Measurements from ENCODE around the gene NCAM2. TPM values are rescaled to one million over a fixed set of nuclear protein-coding genes. Genes with fewer than 3 reads are reported as not detected.
A peak's percentile ranks its signal among the peaks of the same experiment; 100 is the strongest.

Gene NCAM2
- total RNA-seq, 2 experiments from 2014 or later = not detected

DNA sequence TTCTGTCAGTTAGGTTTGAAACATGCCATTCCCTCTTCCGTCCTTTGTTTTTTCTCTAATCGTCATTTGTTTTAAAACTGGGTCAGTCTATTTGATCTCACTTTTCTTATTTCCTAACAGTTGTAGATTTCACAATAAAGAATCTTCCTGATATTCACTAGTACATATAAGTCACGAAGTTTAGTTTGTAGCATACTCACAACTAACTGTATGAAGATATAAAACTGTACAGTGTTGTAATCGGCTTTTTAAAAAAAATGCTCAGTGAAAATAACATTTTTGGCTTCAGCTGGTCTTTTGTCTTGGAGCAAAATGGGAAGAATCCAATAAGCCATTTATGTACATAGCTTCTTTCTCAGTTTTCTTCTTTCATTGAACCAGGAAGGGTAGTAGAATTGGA lies 78.3 kb downstream of the NCAM2 start:
- Mint-ChIP-seq H3K27ac (no peak overlapping the region), H3K4me1 (ENCODE audit: low read depth) (no peaks in the 10 kb centered on the region), H3K27me3 (ENCODE audit: low read depth) (no peaks in the 10 kb centered on the region), H3K36me3 (ENCODE audit: low read depth) (no peaks in the 10 kb centered on the region), H3K4me3 (no peak overlapping the region), H3K9me3 (no peaks in the 10 kb centered on the region)
- DNase-seq = no peak
- intact Hi-C loops (cut with micrococcal nuclease) = no loop called here
- CTCF ChIA-PET = interaction anchor here (0.6 kb wide), 1 partner anchor 47 kb away, joined by 6 read pairs; no protein-coding TSS in a partner anchor

DNA sequence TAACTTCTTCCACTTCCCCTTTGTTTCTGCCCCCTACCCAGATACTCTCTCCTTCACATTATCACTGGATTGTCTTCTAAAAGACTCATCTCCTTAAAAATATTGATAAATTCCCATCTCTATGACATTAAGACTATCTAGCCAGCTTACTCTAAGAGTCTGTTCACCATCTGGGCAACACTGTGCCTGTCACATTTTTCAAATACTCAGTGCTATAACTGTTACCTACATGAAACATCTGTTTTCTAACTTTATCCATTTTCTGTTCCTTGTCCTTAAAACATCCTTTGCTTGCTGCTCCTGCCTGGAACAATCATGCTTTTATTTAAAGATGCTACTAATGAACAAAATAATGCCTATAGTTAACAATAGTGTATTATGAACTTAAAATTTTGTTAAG lies 81.4 kb downstream of the NCAM2 start:
- no peak overlapping the region for H3K4me3 Mint-ChIP-seq
- DNase-seq = no peak
- no peaks in the 10 kb centered on the region for H3K4me1 Mint-ChIP-seq (ENCODE audit: low read depth)
- CTCF ChIA-PET = no interaction called here
- no peaks in the 10 kb centered on the region for H3K27me3 Mint-ChIP-seq (ENCODE audit: low read depth)
- intact Hi-C loops (cut with micrococcal nuclease) = no loop called here
- no peak overlapping the region for H3K27ac Mint-ChIP-seq
- no peaks in the 10 kb centered on the region for H3K36me3 Mint-ChIP-seq (ENCODE audit: low read depth)
- no peaks in the 10 kb centered on the region for H3K9me3 Mint-ChIP-seq

DNA sequence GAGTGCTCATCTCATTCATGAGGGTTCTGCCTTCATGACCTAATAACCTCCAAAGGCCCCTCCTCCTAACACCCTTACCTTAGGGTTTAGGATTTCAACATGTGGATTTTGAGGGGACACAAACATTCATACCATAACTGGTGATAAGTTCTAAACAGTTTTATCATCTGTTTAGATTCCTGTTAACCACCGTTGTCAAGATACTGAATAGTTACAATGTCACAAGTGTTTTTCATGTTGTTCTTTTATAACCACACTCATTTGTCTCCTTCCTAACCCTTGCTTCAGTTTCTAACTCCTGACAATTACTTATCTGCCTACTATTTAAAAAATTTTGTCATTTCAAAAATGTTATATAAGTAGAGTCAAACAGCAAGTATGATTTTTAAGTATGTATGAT lies 86.0 kb downstream of the NCAM2 start:
- Mint-ChIP-seq H3K9me3 (no peaks in the 10 kb centered on the region), H3K27me3 (ENCODE audit: low read depth) (no peaks in the 10 kb centered on the region), H3K27ac (no peak overlapping the region), H3K36me3 (ENCODE audit: low read depth) (no peaks in the 10 kb centered on the region), H3K4me1 (ENCODE audit: low read depth) (no peaks in the 10 kb centered on the region), H3K4me3 (no peak overlapping the region)
- intact Hi-C loops (cut with micrococcal nuclease) = no loop called here
- no peak for DNase-seq
- CTCF ChIA-PET = no interaction called here

DNA sequence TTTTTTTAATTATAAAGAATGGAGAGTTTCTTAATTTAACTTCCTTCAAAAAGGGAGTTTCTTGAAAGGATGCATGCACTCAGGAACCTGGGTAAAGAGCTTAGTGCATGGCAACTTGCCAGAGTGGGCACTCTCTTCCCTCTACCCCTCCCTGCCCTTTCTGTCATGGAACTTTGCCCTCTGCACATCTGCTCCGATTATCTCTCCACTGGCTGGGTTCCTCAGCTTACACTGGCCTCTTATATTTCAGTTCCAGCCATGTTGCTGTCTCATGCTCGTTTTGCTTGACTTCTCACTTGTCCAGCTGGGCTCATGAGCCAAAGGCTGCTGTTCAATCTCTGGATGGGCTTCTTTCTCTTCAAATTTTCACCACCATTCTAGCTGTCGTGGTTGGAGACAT lies 87.0 kb downstream of the NCAM2 start:
- H3K36me3 Mint-ChIP-seq (ENCODE audit: low read depth) = no peaks in the 10 kb centered on the region
- no peak overlapping the region for H3K27ac Mint-ChIP-seq
- H3K4me1 Mint-ChIP-seq (ENCODE audit: low read depth) = no peaks in the 10 kb centered on the region
- H3K27me3 Mint-ChIP-seq (ENCODE audit: low read depth) = no peaks in the 10 kb centered on the region
- CTCF ChIA-PET = no interaction called here
- DNase-seq = no peak
- H3K4me3 Mint-ChIP-seq = no peak overlapping the region
- intact Hi-C loops (cut with micrococcal nuclease) = no loop called here
- no peaks in the 10 kb centered on the region for H3K9me3 Mint-ChIP-seq

DNA sequence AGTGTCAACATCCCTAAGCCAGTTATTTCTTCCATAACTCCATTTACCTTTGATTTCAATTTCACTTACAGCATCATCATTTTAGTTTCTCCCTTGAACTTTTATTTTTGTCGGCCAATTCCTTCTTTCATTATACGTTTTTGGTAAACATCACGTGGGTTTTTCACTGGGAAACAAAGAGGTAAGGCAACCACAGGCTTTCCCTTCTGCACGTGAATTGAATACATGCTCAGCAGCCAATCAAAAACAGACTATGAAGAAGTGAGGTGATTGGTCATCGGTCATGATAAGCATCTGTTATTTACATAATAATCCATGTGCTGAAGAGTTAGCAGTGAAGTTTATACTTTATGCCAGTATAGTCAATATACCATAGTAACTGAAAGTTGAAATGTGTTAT lies 98.7 kb downstream of the NCAM2 start:
- intact Hi-C loops (cut with micrococcal nuclease) = no loop called here
- H3K4me3 Mint-ChIP-seq = no peak overlapping the region
- CTCF ChIA-PET = no interaction called here

DNA sequence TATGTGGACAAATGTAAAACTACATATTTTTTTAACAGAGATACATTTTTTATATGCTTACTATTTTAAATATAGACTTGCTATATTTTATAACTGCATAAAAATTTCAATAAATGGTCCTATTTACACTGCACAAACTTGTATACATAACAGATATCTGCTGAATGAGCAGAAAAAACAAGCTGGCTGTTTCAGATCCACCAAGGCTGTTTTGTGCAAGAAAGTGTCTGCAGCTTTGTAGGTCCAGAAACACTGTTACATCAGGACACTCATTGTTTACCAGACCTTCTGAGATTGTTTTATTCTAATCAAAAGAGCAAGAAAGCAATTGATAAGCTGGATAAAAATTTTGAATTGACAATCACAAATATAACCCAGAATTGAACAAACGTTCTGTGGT lies 99.3 kb downstream of the NCAM2 start:
- CTCF ChIA-PET = no interaction called here
- no peak overlapping the region for H3K4me3 Mint-ChIP-seq
- intact Hi-C loops (cut with micrococcal nuclease) = no loop called here
- no peak for DNase-seq
- H3K9me3 Mint-ChIP-seq = no peaks in the 10 kb centered on the region
- H3K36me3 Mint-ChIP-seq (ENCODE audit: low read depth) = no peaks in the 10 kb centered on the region
- H3K4me1 Mint-ChIP-seq (ENCODE audit: low read depth) = no peaks in the 10 kb centered on the region
- H3K27me3 Mint-ChIP-seq (ENCODE audit: low read depth) = no peaks in the 10 kb centered on the region
- H3K27ac Mint-ChIP-seq = no peak overlapping the region

More for the DNA sequence above, 98.7 kb downstream of the NCAM2 start:
- no peaks in the 10 kb centered on the region for H3K27me3 Mint-ChIP-seq (ENCODE audit: low read depth)
- H3K9me3 Mint-ChIP-seq = no peaks in the 10 kb centered on the region
- DNase-seq = no peak
- no peaks in the 10 kb centered on the region for H3K4me1 Mint-ChIP-seq (ENCODE audit: low read depth)
- H3K36me3 Mint-ChIP-seq (ENCODE audit: low read depth) = no peaks in the 10 kb centered on the region
- H3K27ac Mint-ChIP-seq = no peak overlapping the region

DNA sequence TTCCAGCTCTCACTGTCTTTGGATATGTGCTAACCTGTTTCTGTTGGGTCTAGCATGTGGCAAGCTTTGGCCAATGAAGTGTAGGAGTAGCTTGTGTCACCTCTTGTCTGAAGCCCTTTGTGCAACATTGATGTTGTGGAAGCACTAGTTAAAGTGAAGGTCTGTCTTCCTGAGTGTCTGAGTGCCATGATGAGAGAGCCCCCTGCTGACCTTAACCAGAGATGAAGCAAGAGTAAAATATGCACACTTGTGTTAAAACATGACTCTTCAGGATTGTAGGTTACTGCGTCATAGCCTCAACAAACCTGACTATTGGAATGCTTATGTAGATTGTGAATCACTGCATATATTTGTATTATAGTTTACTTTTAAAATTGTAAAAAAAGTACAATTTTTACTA lies 103.7 kb downstream of the NCAM2 start:
- intact Hi-C loops (cut with micrococcal nuclease) = loop anchor here (1.0 kb wide), 2 partner anchors 99 to 103 kb away; no protein-coding TSS in a partner anchor
- Mint-ChIP-seq H3K9me3 (no peaks in the 10 kb centered on the region), H3K36me3 (ENCODE audit: low read depth) (no peaks in the 10 kb centered on the region), H3K27me3 (ENCODE audit: low read depth) (no peaks in the 10 kb centered on the region), H3K27ac (no peak overlapping the region), H3K4me1 (ENCODE audit: low read depth) (no peaks in the 10 kb centered on the region), H3K4me3 (no peak overlapping the region)
- DNase-seq = peak; percentile 5
- CTCF ChIA-PET = interaction anchor here (0.8 kb wide), 1 partner anchor 104 kb away, joined by 3 read pairs; the partner anchor contains the start of gene NCAM2

DNA sequence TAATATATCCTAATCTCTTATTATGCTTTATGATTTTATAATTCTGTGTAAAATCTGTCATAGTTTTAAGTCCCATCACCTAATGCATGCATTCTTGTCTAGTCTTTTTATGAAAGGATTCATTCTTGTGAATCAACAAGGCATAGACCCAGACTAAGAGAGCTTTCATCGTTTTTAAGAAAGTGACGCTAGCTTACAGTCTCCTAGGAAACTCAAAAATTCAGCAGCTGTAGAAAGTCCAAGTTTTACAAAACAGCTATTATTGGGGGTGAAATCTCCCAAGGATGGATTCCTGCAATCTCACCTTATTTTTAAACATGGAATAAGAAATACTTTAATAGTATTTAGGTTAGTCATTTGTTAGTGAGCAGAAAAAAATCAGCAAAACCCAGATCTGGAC lies 104.7 kb downstream of the NCAM2 start:
- H3K27me3 Mint-ChIP-seq (ENCODE audit: low read depth) = no peaks in the 10 kb centered on the region
- CTCF ChIA-PET = no interaction called here
- H3K27ac Mint-ChIP-seq = no peak overlapping the region
- H3K4me3 Mint-ChIP-seq = no peak overlapping the region
- H3K4me1 Mint-ChIP-seq (ENCODE audit: low read depth) = no peaks in the 10 kb centered on the region
- intact Hi-C loops (cut with micrococcal nuclease) = loop anchor here (1.0 kb wide), 1 partner anchor 104 kb away; no protein-coding TSS in a partner anchor
- no peak for DNase-seq
- no peaks in the 10 kb centered on the region for H3K9me3 Mint-ChIP-seq
- no peaks in the 10 kb centered on the region for H3K36me3 Mint-ChIP-seq (ENCODE audit: low read depth)

DNA sequence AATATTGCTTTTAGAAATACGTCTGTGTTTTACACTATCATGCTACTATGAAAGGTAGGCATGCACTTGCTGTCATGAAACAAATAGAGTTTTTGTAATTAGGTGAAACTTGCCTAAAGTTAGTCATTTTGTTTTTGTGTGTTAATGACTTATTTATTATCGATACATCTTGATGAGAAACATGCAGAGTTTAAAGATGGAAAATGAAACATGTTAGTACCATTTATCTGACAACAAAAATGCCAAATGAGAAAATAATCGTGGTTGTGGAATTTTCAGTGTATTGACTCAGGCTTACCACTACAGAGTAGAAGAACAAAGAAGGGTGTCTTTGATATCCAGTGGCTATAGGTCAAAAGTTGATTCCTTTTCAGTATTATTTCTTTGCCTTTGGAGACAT lies 105.5 kb downstream of the NCAM2 start:
- no peaks in the 10 kb centered on the region for H3K27me3 Mint-ChIP-seq (ENCODE audit: low read depth)
- intact Hi-C loops (cut with micrococcal nuclease) = no loop called here
- H3K4me3 Mint-ChIP-seq = no peak overlapping the region
- no peak overlapping the region for H3K27ac Mint-ChIP-seq
- CTCF ChIA-PET = no interaction called here
- H3K36me3 Mint-ChIP-seq (ENCODE audit: low read depth) = no peaks in the 10 kb centered on the region
- no peaks in the 10 kb centered on the region for H3K9me3 Mint-ChIP-seq
- no peak for DNase-seq
- no peaks in the 10 kb centered on the region for H3K4me1 Mint-ChIP-seq (ENCODE audit: low read depth)

DNA sequence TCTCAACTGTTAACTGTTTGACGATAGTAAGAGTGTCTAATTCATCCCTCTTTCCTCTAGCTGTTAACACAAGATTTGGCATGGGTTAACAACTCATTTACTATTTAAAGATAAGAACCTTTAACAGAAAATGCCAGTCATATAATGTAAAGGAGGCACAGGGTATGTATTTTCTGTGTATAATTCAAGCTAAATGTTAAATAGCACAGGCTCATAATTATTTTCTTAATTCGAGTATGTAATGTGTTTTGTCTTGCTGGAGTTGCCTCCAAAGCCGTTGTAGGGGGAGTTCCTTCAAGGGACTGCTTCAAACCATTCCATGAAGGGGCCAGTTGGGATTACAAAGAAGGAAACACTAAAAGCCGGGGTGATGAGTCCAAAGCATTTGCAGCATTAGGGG lies 111.5 kb downstream of the NCAM2 start:
- CTCF ChIA-PET = no interaction called here
- Mint-ChIP-seq H3K36me3 (ENCODE audit: low read depth) (no peaks in the 10 kb centered on the region), H3K4me1 (ENCODE audit: low read depth) (no peaks in the 10 kb centered on the region), H3K4me3 (no peak overlapping the region), H3K27me3 (ENCODE audit: low read depth) (no peaks in the 10 kb centered on the region), H3K9me3 (no peaks in the 10 kb centered on the region), H3K27ac (no peak overlapping the region)
- intact Hi-C loops (cut with micrococcal nuclease) = no loop called here
- DNase-seq = no peak

DNA sequence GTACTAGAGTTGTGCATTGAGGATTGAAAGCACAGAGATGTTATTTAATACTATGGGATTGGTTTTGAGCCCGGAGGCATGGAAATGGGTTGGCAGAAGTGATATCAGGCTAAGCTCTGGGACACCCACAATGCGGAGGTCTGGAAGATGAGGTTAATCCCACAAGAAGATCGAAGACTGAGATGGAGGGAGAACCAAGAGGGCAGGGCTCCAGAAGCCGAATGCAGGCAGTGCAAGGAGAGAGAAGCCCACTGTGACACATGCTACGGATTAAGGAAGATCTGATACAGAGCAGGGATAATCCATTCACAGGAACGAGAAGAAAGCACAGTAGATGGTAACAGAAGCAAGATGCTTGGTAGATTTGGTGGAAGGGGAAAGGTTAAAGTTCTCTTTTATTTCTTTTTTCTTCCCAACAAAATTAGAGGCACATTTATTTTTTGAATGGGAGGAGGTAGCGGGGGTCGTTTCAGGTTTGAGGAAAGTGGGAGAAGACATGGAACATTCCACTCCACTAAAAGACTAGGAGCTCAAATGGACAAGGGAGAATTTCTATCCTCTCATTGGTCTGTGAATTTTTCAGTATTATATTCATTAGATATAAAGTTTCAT lies 113.2 kb downstream of the NCAM2 start:
- H3K4me3 Mint-ChIP-seq = no peak overlapping the region
- CTCF ChIA-PET = no interaction called here
- DNase-seq = no peak
- intact Hi-C loops (cut with micrococcal nuclease) = no loop called here
- no peaks in the 10 kb centered on the region for H3K36me3 Mint-ChIP-seq (ENCODE audit: low read depth)
- no peaks in the 10 kb centered on the region for H3K9me3 Mint-ChIP-seq
- no peak overlapping the region for H3K27ac Mint-ChIP-seq
- H3K27me3 Mint-ChIP-seq (ENCODE audit: low read depth) = no peaks in the 10 kb centered on the region
- H3K4me1 Mint-ChIP-seq (ENCODE audit: low read depth) = no peaks in the 10 kb centered on the region

DNA sequence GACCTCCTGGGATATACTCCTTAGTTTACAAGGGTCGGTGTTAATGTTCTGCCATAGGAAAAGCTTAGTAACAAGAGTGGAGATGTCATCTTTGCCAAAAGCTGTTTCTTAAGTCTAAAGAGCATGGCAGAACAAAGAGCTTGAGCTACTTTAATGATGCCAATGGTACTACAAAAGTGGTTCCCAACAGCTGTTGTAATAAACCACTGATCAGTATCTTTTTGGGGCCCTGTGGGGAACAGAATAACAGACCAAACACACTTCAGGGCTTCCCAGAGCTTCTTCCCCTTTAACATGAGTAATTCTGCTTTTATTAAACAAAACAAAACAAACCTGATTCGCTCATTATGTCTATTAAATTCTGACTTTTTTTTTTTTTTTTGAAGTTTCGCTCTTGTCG lies 116.3 kb downstream of the NCAM2 start:
- no peaks in the 10 kb centered on the region for H3K36me3 Mint-ChIP-seq (ENCODE audit: low read depth)
- intact Hi-C loops (cut with micrococcal nuclease) = no loop called here
- H3K27me3 Mint-ChIP-seq (ENCODE audit: low read depth) = no peaks in the 10 kb centered on the region
- DNase-seq = no peak
- CTCF ChIA-PET = interaction anchor here (0.6 kb wide), 1 partner anchor 112 kb away, joined by 5 read pairs; no protein-coding TSS in a partner anchor
- H3K27ac Mint-ChIP-seq = no peak overlapping the region
- no peaks in the 10 kb centered on the region for H3K4me1 Mint-ChIP-seq (ENCODE audit: low read depth)
- H3K4me3 Mint-ChIP-seq = no peak overlapping the region
- H3K9me3 Mint-ChIP-seq = no peaks in the 10 kb centered on the region

DNA sequence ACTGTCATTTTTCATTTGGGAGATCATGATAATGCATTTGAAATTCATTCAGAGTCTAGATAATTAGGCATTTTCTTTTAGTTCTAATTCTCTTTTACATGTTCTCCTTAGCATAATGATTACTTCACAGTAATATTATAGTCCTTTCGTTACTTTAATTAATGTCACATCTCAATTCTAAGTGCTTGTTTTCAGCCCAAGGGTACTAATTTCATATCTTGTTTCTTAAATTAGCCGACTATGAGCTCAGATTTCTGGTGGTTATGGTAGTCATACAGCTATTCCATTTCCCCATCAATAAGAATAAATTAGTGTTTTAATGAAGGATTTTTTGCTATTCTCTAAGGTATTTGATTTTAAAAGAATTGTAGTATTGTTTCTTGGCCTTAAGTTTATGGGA lies 120.9 kb downstream of the NCAM2 start:
- intact Hi-C loops (cut with micrococcal nuclease) = no loop called here
- no peaks in the 10 kb centered on the region for H3K9me3 Mint-ChIP-seq
- no peak for DNase-seq

More for the DNA sequence above, 120.9 kb downstream of the NCAM2 start:
- H3K27ac Mint-ChIP-seq = no peak overlapping the region
- no peaks in the 10 kb centered on the region for H3K36me3 Mint-ChIP-seq (ENCODE audit: low read depth)
- H3K27me3 Mint-ChIP-seq (ENCODE audit: low read depth) = no peaks in the 10 kb centered on the region
- CTCF ChIA-PET = no interaction called here
- no peak overlapping the region for H3K4me3 Mint-ChIP-seq
- H3K4me1 Mint-ChIP-seq (ENCODE audit: low read depth) = no peaks in the 10 kb centered on the region
